ENCODE data around the gene TSPAN18. TPM values are rescaled to one million over a fixed set of nuclear protein-coding genes. Genes with fewer than 3 reads are reported as not detected.

The TSPAN18 gene
- total RNA-seq, 1 donor from 2014 or later = 25.7 TPM

DNA sequence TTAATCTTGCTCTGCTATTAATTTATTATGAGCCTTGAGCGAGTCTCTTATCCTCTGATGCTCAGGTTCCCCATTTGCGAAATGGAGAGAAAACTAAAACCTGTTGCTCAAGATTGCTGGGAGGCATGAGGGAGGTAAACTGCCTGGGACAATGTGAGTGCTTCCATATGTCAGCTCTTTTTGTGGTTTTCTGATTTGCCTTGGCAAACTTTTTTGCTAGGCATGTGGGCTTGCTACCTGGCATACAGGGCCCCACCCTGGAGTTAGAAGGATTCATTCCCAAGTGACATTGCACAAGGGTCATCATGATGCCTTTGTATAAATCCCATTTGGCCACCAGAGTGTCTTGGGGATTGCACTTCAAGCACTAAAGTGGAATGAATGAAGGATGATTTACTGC is 22.4 kb downstream of the TSPAN18 start:
- no peak overlapping the region for H3K27ac Mint-ChIP-seq
- TF ChIP-seq, protein P1, sequence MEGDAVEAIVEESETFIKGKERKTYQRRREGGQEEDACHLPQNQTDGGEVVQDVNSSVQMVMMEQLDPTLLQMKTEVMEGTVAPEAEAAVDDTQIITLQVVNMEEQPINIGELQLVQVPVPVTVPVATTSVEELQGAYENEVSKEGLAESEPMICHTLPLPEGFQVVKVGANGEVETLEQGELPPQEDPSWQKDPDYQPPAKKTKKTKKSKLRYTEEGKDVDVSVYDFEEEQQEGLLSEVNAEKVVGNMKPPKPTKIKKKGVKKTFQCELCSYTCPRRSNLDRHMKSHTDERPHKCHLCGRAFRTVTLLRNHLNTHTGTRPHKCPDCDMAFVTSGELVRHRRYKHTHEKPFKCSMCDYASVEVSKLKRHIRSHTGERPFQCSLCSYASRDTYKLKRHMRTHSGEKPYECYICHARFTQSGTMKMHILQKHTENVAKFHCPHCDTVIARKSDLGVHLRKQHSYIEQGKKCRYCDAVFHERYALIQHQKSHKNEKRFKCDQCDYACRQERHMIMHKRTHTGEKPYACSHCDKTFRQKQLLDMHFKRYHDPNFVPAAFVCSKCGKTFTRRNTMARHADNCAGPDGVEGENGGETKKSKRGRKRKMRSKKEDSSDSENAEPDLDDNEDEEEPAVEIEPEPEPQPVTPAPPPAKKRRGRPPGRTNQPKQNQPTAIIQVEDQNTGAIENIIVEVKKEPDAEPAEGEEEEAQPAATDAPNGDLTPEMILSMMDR (IDR thresholded peaks at IDR 0.05; ENCODE audit: unreplicated experiment) = no peak
- H3K4me3 Mint-ChIP-seq (ENCODE audit: low read depth) = no peak overlapping the region
- peaks cover 12% of the 10 kb centered on the region for H3K27me3 Mint-ChIP-seq
- no peak for DNase-seq (ENCODE audit: low spot score, unreplicated experiment)
- peaks cover 2% of the 10 kb centered on the region for H3K4me1 Mint-ChIP-seq (ENCODE audit: low read depth)
- no peaks in the 10 kb centered on the region for H3K9me3 Mint-ChIP-seq (ENCODE audit: low read depth)
- H3K36me3 Mint-ChIP-seq (ENCODE audit: insufficient read depth) = peaks cover 1% of the 10 kb centered on the region

DNA sequence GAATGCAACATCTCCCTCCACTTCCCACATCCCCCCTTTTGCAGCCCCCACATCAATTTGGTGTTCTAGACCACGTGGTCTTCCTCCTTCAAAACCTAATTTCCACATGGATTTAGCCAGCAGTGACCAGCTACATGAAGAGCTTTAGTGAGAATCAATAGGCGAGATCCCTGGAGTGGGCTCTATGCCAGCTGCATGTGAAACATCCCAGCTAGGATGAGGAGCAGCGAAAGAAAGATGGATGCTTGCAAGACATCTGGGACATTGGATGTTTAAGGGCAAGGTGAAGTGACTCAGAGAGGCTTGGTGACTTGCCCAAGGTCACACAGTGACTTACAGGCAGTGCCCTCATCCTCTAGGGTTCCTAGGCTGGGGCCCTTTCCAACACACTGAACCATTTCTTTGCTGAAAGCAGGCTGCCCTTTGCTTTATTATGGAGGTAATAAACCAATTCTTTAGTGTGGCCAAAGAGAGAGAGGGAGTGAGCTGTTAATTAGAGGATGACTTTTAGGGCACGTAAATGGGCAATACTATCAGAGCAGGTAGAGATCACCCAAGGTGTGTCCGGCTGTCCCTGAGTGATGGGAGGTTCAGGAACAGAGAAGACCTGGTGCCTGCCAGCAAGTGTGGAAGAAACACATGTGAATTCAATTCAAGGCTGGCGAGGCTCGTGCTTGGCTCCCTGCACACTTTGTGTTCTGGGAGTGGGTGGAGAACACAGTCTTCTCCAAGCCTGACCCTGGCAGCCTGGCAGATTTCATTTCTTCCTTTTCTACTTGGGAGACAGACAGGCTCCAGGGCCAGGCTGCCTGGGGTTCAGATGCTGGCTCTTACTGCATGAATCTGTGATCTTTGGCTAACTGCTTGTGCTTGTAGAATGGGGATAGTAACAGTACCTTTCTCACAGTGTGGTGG is 24.0 kb downstream of the TSPAN18 start:
- TF ChIP-seq, protein P1 (IDR thresholded peaks at IDR 0.05; ENCODE audit: unreplicated experiment) = no peak
- no peak overlapping the region for H3K27ac Mint-ChIP-seq
- no peak overlapping the region for H3K4me3 Mint-ChIP-seq (ENCODE audit: low read depth)
- H3K27me3 Mint-ChIP-seq = peaks cover 18% of the 10 kb centered on the region
- H3K36me3 Mint-ChIP-seq (ENCODE audit: insufficient read depth) = peaks cover 1% of the 10 kb centered on the region
- H3K4me1 Mint-ChIP-seq (ENCODE audit: low read depth) = peaks cover 2% of the 10 kb centered on the region
- no peaks in the 10 kb centered on the region for H3K9me3 Mint-ChIP-seq (ENCODE audit: low read depth)
- no peak for DNase-seq (ENCODE audit: low spot score, unreplicated experiment)

DNA sequence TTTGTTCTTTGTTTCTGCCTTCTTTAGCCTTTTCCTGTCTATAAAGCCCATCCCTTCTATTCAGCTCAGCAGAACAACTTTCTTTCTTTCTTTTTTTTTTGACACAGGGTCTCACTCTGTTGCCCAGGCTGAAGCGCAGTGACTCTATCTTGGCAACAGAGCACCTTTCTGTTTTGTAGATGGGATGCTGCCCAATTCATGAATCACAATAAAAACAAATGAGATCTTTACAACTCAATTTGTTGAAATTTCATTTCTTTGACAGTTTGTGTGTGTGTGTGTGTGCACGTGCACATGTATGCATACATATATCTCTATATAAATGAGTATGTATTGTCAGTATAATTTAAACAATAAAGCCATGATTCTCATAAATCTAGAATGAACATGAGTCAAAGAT is 25.5 kb downstream of the TSPAN18 start:
- Mint-ChIP-seq H3K9me3 (ENCODE audit: low read depth) (no peaks in the 10 kb centered on the region), H3K4me3 (ENCODE audit: low read depth) (no peak overlapping the region), H3K4me1 (ENCODE audit: low read depth) (peaks cover 2% of the 10 kb centered on the region), H3K36me3 (ENCODE audit: insufficient read depth) (peaks cover 1% of the 10 kb centered on the region), H3K27me3 (peaks cover 18% of the 10 kb centered on the region), H3K27ac (no peak overlapping the region)
- DNase-seq (ENCODE audit: low spot score, unreplicated experiment) = no peak
- TF ChIP-seq, protein P1 (IDR thresholded peaks at IDR 0.05; ENCODE audit: unreplicated experiment) = no peak

DNA sequence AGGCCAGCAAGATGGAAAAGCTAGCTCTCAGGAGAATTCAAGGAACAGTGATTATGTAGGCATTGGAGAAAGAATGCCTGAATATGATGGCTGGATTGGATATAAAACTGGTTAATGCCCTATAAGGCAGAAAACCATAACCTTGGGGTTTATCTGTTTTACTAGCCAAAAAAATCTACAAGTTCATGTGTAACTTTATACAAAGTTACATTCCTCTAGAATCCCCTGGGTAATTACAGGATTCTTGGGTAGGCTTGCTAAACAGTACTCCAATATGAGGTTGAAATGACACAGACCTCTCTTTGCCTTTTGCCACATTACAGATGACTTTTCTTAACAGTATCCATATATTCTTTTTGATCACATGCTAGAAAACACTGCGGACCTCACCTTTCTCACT is 26.0 kb downstream of the TSPAN18 start:
- Mint-ChIP-seq H3K4me1 (ENCODE audit: low read depth) (peaks cover 2% of the 10 kb centered on the region), H3K9me3 (ENCODE audit: low read depth) (peaks cover 1% of the 10 kb centered on the region), H3K27ac (no peak overlapping the region), H3K4me3 (ENCODE audit: low read depth) (no peak overlapping the region), H3K36me3 (ENCODE audit: insufficient read depth) (peaks cover 1% of the 10 kb centered on the region), H3K27me3 (peaks cover 18% of the 10 kb centered on the region)
- TF ChIP-seq, protein P1 (IDR thresholded peaks at IDR 0.05; ENCODE audit: unreplicated experiment) = no peak
- DNase-seq (ENCODE audit: low spot score, unreplicated experiment) = no peak

DNA sequence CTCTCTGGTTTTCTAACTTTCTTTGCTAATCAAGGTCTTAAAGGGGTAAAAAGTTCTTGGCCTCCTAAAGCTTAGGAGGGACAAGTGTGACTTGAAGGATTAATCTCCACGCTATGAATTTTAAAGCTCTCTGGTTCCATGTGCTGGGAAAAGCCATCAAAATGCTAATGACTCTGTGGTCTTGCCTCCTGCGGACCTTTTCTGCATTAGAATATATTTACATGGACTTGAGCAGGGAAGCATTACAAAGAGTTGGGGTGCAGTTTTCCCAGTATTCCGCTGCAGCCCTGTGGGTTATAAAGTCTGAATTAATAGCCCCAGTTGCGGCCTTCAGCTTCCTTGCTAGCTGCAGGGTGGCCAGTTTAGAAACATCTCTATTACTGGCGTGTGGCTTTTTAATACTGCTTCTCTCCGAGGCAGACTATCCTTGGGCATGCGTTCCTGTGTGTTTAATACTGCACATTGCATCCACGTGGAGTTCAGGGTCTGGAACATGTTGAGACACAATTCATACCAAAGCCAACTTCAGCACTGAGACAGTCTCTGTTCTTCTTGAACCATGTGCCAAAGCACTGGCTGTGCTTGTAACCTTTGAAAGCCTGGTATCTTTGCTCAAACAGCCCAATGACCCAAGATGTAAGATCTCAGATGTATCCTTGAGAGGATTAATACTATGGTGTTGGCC is 27.3 kb downstream of the TSPAN18 start:
- Mint-ChIP-seq H3K27ac (no peak overlapping the region), H3K4me1 (ENCODE audit: low read depth) (peaks cover 2% of the 10 kb centered on the region), H3K9me3 (ENCODE audit: low read depth) (peaks cover 10% of the 10 kb centered on the region), H3K27me3 (peaks cover 18% of the 10 kb centered on the region), H3K36me3 (ENCODE audit: insufficient read depth) (peaks cover 1% of the 10 kb centered on the region), H3K4me3 (ENCODE audit: low read depth) (no peak overlapping the region)
- TF ChIP-seq, protein P1 (IDR thresholded peaks at IDR 0.05; ENCODE audit: unreplicated experiment) = no peak
- DNase-seq (ENCODE audit: low spot score, unreplicated experiment) = no peak
